Stimulated activated CD8-positive, alpha-beta memory T cell treated with anti-CD3 and anti-CD28 coated beads, Interleukin-2, amount 100 ng/mL, for 48 hours (primary cell): ENCODE results near the gene FUT3.

Source experiments
- DNase-seq, 2 donors: peaks; one replicate each; pipeline ENCODE4 v3.0.0-alpha.2; 2020; ENCODE audit warnings: low read depth in 2 of 2

The FUT3 gene

DNA sequence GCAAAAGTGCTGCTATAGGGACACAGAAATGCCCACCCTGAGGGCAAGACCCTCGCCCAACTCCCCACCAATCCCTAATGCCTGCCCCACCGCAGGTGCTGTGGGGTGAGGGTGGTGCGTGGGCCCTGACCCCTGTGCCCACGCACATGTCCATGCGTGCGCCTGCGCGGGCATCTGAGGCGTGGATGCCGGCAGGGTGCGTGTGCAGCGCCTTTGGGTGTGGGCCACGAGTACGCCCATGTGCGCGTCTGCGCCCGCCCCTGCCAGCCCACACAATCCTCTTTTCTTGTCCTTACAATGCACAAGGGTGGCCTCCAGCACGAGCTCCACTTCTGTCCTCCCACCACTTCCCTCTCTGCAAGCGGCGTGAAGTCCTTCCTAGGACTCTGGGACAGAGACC is 26.1 kb downstream of the FUT3 start:
- DNase-seq = no peak

- DNase-seq = no peak
Measured at GRCh38 chr19:5824751-5825150, 26.5 kb downstream of the FUT3 start.

DNA sequence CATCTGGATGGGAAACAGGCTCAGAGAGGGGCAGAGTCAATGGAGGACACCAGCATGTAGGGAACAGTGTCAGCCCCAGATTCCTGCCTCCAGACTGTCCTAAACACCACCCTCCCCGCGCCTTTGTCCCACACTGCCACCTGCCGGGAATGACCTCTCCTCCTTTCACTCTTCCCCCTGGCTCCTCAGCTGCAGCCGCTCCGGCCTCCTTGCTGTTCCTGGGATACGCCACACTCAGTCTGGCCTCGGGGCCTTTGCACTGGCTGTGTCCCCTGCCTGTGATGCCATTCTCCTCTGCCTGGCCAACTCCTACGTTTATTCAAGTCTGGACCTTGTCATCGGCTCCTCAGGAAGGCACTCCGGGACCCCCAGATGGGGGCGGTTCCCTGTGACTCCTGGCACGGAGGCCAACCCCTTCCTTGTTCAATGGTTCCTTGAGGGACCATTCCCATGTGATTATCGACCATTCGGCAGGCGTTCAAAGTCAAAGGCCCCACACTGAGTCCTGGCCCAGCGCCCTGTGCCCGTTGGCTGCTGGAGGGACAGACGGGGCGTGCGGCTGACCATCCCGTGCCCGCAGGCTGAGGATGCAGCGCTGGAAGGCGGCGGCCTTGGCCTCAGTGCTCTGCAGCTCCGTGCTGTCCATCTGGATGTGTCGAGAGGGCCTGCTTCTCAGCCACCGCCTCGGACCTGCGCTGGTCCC is 27.5 kb downstream of the FUT3 start:
- DNase-seq = no peak

- no peak for DNase-seq
Measured at GRCh38 chr19:5822181-5822844, 28.9 kb downstream of the FUT3 start.

DNA sequence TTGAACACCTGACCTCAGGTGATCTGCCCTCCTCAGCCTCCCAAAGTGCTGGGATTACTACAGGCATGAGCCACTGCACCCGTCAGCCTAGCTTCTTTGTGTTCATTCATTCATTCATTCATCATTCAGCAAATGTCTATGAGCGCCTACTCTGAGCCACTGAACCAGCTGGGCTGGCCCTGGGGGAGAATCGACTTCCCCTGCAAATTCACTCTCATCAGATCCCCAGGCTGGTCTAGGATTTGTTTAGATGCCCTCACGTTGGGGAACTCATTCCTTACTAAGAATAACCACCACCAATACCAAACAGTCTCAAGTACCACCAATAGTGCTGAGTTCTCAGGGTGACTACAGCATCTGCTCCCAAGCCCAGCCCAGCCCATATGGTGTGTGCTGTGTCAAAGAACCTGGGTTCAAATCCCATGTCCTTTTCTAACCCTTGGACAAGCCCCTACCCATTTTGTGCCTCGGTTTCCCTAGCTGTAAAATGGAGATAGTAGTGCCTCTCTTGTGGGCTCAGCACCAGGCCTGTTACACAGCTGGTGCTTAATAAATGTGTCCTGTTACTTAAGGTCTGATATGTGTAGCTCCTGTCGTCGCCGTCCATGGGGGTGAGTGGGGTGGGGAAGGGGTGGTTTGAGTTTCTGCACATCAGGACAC is 29.6 kb downstream of the FUT3 start:
- DNase-seq = no peak

- DNase-seq = no peak
Measured at GRCh38 chr19:5820785-5821184, 30.5 kb downstream of the FUT3 start.

- no peak for DNase-seq
Measured at GRCh38 chr19:5818594-5818993, 32.7 kb downstream of the FUT3 start.

- DNase-seq = no peak
Measured at GRCh38 chr19:5817218-5817617, 34.0 kb downstream of the FUT3 start.

DNA sequence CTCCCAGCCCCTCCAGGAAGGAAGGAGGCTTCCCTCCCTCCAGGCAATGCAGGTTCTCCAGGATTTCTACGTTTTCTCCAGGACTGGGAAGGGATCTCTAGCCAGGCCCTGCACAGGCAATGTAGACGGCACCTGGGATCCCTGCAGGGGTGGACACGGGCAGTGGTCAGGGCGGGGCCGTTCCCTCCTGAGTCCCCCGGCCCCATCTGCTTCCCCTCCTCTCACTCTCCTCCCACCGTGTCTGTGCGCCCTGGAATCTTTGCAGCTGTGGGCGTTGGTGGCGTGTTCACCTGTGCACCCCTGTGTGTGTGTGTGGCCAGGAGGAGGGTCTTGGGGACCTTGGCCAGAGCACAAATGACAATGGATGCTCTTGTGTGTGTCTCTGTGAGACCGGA is 36.4 kb downstream of the FUT3 start:
- DNase-seq = no peak

- DNase-seq = no peak
Measured at GRCh38 chr19:5814123-5814851, 37.0 kb downstream of the FUT3 start.

GRCh38 chr19:5811117-5811516 is 40.1 kb downstream of the FUT3 start:
- no peak for DNase-seq

DNA sequence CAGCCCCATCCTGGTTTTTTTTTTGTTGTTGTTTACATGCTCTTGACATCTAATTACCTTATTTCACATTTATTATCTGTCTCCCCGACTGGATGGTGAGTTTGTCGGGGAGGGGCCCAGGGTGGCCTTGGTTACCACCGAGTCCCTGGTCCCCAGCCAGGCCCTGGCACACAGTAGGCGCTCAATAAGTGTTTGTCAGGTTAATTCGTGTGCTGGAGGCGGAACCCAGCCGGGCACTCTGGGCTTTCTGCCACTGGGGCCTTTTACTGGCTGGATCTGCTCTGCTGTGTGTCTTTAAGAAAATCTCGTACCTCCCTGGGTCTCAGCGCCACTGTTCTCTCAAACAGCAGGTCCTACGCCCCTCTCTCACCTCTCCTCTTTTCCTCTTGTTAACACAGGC is 41.8 kb downstream of the FUT3 start:
- no peak for DNase-seq

- DNase-seq = no peak
Measured at GRCh38 chr19:5809053-5809452, 42.2 kb downstream of the FUT3 start.

DNA sequence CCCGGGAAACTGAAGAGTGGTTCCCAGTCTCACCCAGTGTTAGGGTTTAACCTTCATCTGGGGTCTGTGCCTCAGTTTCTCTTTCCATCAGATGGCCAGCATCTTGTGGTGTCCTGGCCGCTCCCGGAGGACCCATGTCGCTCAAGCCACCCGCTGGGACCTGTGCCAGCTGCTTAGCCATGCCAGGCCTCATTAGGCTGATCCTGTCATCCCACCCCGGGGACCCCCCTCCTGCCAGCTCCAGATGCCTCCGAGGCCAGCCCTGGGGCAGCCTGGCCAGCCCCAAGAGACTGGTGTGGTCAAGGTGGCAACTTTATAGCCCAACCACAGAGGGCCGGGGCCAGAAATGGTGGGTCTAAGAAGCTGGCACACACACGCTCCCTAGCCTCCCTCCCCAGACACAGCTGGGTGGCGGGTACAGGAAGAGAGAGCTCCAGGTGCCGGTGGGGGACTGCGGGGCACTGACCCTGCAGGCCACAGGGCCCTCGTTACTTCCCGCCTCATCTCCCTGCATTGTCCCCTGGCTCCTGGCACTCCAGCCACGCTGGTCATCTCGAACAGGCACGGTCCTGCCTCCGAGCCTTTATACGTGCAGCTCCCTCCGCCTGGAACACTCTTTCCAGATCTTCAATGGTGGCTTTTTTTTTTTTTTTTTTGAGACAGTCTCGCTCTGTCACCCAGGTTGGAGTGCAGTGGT is 43.0 kb downstream of the FUT3 start:
- DNase-seq = no peak

DNA sequence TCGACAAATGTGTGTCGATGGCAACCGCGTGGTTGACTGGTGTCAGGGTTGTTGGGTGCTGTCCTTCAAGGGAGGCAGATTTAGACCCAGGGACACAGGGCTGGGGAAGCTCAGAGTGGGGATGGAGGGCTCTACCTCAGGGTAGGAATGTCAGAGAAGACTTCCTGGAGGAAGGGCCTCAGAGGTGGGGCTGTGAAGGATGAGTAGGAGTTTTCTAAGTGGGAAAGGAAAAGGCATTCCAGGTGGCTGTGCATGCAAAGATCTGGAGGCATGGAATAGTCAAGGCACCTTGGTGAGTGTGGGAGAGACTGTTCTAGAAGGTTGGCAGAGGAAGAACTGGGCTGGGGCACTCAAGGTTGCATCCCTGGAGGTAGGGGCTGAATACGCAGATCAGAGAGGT is 44.3 kb downstream of the FUT3 start:
- DNase-seq = no peak

DNA sequence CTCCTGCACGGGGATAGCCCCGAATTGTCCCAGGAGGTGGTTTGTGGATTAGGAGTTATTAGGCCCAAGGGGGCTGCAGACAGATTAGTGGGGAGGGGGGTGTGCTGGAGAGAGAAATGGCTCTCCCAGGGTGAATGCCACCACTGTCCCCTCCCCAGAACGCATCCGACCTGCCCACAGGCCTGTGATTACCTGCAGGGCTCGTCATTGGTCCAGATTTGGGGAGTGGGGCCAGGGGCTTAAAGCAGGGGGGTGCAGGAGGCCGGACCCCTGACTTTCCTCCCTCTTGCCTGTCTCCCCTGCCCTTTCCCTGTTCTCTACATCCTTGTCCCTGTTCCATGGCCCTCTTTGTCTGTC is 45.1 kb downstream of the FUT3 start:
- DNase-seq = no peak

- peak; percentile 40 to 50 for DNase-seq
Measured at GRCh38 chr19:5805462-5806132, 45.7 kb downstream of the FUT3 start.

DNA sequence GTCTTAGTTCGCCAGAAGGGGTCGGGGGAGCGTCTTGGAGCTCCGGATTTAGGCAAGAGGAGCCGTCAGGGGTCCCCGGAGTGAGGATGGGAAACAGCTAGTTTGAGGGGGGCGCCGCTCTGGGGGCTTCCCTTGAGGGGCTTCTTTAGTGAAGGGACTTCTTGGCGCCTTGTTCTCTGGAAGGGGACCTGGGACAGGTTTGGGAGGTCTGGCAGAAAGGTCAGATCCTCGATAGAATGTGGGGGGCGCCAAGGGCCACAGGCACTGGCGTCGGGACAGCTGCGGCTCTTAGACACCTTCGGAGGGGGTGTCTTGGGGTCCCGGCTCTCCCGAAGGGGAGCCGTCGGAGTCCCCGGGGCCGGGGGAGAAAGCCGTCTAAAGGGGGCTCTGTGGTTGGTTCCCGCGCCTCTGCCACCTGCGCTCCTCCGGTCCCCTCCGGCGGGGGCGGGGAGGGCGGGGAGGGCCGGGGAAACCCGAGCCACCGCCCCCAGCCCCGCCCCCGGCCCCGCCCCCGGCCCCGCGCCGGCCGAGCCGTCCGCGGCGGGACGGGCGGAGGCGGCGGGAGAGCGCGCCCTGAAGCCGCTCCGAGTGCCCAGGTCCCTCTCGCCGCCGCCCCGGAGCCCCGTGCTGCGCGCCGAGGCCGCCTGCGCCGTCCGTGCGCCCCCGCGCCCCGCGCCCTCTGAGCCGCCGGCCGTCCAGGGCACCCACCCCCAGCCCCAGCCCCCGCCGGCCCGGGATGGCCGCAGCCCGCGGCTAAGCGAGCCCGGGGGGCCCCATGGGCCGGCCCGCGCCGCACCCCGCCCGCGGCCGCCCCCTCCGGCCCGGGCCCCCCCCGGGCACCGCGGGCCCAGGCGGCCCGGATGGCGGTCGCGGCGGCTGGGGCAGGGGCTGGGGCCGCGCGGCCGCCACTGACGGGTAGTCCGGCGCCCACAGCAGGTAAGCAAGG is 46.5 kb downstream of the FUT3 start, which contains the start of gene NRTN:
Gene NRTN (plus strand): TSS at position 552 of the 946 bp plus-strand sequence. CDS start 19,099 bp downstream, outside the sequence.
- DNase-seq = peak in 1 of 2 donors; percentile 41

GRCh38 chr19:5803752-5804515 is 47.3 kb downstream of the FUT3 start:
- DNase-seq = peak; percentile 92 to 93
